Bronchial epithelial cell (primary cell): ENCODE data around the gene GOSR2. TPM values are rescaled to one million over a fixed set of nuclear protein-coding genes. Genes with fewer than 3 reads are reported as not detected.

Experiments
- DNase-seq: peaks from one replicate; pipeline ENCODE4 v3.0.0-alpha.2; 2010; ENCODE audit warnings: low read depth
- FAIRE-seq: peaks from 2 replicates; lab custom pipeline; 2011; peaks lifted over from hg19 to GRCh38; lab: Jason Lieb, UNC
- H3K27me3 ChIP-seq: 2 replicates; pipeline ENCODE4 v1.5.1; 2011; ENCODE audit warnings: low read length; ENCODE audit not compliant: control insufficient read depth, insufficient read depth
- H3K36me3 ChIP-seq: 2 replicates; pipeline ENCODE4 v1.5.1; 2011; ENCODE audit warnings: low read length; ENCODE audit not compliant: control insufficient read depth, insufficient read depth
- H3K4me3 ChIP-seq: 2 replicates; pipeline ENCODE4 v1.5.1; 2011; ENCODE audit warnings: mild to moderate bottlenecking, low read depth, low read length, control low read depth
- CTCF ChIP-seq: IDR thresholded peaks from 2 replicates; pipeline ENCODE4 v1.5.1; 2011; ENCODE audit warnings: mild to moderate bottlenecking, moderate library complexity, low read length, control low read depth, inconsistent platforms; ENCODE audit not compliant: insufficient read depth, severe bottlenecking
- total RNA-seq: library from RNA; depleted of rRNA; stranded (reverse); fragments of >200 nt; gene quantifications from 2 replicates; pipeline ENCODE4 v1.2.1, GENCODE V29; 2014

GOSR2 gene
- total RNA-seq, 1 donor from 2014 or later: 37.6 TPM

GRCh38 chr17:46944931-46945330 is 22.0 kb downstream of the GOSR2 start:
- peaks cover 2% of the 10 kb centered on the region for H3K36me3 ChIP-seq
- DNase-seq: no peak
- no peak for FAIRE-seq
- H3K4me3 ChIP-seq: no peak overlapping the region
- H3K27me3 ChIP-seq: peaks cover 5% of the 10 kb centered on the region
- no peak for TF ChIP-seq CTCF

- peaks cover 8% of the 10 kb centered on the region for H3K27me3 ChIP-seq
Observed at GRCh38 chr17:46947216-46947615, 24.3 kb downstream of the GOSR2 start.

GRCh38 chr17:46948544-46948943 is 25.6 kb downstream of the GOSR2 start:
- FAIRE-seq (no peak), DNase-seq (no peak)
- Histone ChIP-seq H3K27me3 (peaks cover 8% of the 10 kb centered on the region), H3K36me3 (no peaks in the 10 kb centered on the region), H3K4me3 (no peak overlapping the region)
- no peak for TF ChIP-seq CTCF

More at GRCh38 chr17:46947216-46947615, 24.3 kb downstream of the GOSR2 start:
- FAIRE-seq (peak; percentile 60), DNase-seq (no peak)
- TF ChIP-seq CTCF: no peak
- Histone ChIP-seq H3K36me3 (no peaks in the 10 kb centered on the region), H3K4me3 (no peak overlapping the region)

GRCh38 chr17:46949291-46950174 is 26.6 kb downstream of the GOSR2 start:
- DNase-seq (peak; percentile 65), FAIRE-seq (no peak)
- Histone ChIP-seq H3K4me3 (no peak overlapping the region), H3K36me3 (no peaks in the 10 kb centered on the region), H3K27me3 (peaks cover 8% of the 10 kb centered on the region)
- TF ChIP-seq CTCF: no peak

- H3K36me3 ChIP-seq: no peaks in the 10 kb centered on the region
- no peak for TF ChIP-seq CTCF
- peaks cover 8% of the 10 kb centered on the region for H3K27me3 ChIP-seq
- H3K4me3 ChIP-seq: no peak overlapping the region
- no peak for DNase-seq
- FAIRE-seq: no peak
Observed at GRCh38 chr17:46950342-46950996, 27.5 kb downstream of the GOSR2 start.
